Measurements from ENCODE around the gene PATE3.
A peak's percentile ranks its signal among the peaks of the same experiment; 100 is the strongest.

PATE3 gene

GRCh38 chr11:125763483-125763882 lies 24.4 kb upstream of the PATE3 start:
- no peak overlapping the region for H3K4me3 ChIP-seq (ENCODE audit: low read length)
- TF ChIP-seq CTCF (conservative IDR thresholded peaks at IDR 0.05; ENCODE audit: low read length), result no peak
- DNase-seq (ENCODE audit: low read depth), result no peak

- TF ChIP-seq CTCF (conservative IDR thresholded peaks at IDR 0.05; ENCODE audit: low read length), result no peak
- no peak overlapping the region for H3K4me3 ChIP-seq (ENCODE audit: low read length)
- DNase-seq (ENCODE audit: low read depth), result no peak
These were observed 21.7 kb upstream of the PATE3 start for GRCh38 chr11:125766251-125766650.

- H3K4me3 ChIP-seq (ENCODE audit: low read length), result no peak overlapping the region
- TF ChIP-seq CTCF (conservative IDR thresholded peaks at IDR 0.05; ENCODE audit: low read length), result no peak
- DNase-seq (ENCODE audit: low read depth), result no peak
These were observed 19.4 kb upstream of the PATE3 start for GRCh38 chr11:125768336-125769046.

- TF ChIP-seq CTCF (conservative IDR thresholded peaks at IDR 0.05; ENCODE audit: low read length), result no peak
- DNase-seq (ENCODE audit: low read depth), result no peak
- no peak overlapping the region for H3K4me3 ChIP-seq (ENCODE audit: low read length)
These were observed 17.3 kb upstream of the PATE3 start for GRCh38 chr11:125770583-125770982.

GRCh38 chr11:125772834-125773505 lies 15.0 kb upstream of the PATE3 start:
- H3K4me3 ChIP-seq (ENCODE audit: low read length), result no peak overlapping the region
- no peak for TF ChIP-seq CTCF (conservative IDR thresholded peaks at IDR 0.05; ENCODE audit: low read length)
- peak; percentile 87 for DNase-seq (ENCODE audit: low read depth)

GRCh38 chr11:125773516-125773915 lies 14.4 kb upstream of the PATE3 start:
- TF ChIP-seq CTCF (conservative IDR thresholded peaks at IDR 0.05; ENCODE audit: low read length), result no peak

GRCh38 chr11:125777309-125777708 lies 10.6 kb upstream of the PATE3 start:
- peak; percentile 16 for DNase-seq (ENCODE audit: low read depth)
- no peak for TF ChIP-seq CTCF (conservative IDR thresholded peaks at IDR 0.05; ENCODE audit: low read length)
- H3K4me3 ChIP-seq (ENCODE audit: low read length), result no peak overlapping the region

More at GRCh38 chr11:125773516-125773915, 14.4 kb upstream of the PATE3 start:
- H3K4me3 ChIP-seq (ENCODE audit: low read length), result no peak overlapping the region
- DNase-seq (ENCODE audit: low read depth), result peak; percentile 4

Measured in AG10803 (cell line).